Measurements from ENCODE around the gene SLU7. TPM values are rescaled to one million over a fixed set of nuclear protein-coding genes. Genes with fewer than 3 reads are reported as not detected.
A peak's percentile ranks its signal among the peaks of the same experiment; 100 is the strongest.

SLU7 gene
- total RNA-seq, 1 donor from 2014 or later = 20.1 TPM

- ATAC-seq (peak; percentile 52), DNase-seq (ENCODE audit: low spot score) (no peak)
Observed at GRCh38 chr5:160369990-160370712, 48.7 kb downstream of the SLU7 start, which contains the start of gene C1QTNF2. Gene C1QTNF2, minus strand, starts transcription at chr5:160370626. Its CDS starts 15,615 bp downstream, at chr5:160355011.

- ATAC-seq (no peak), DNase-seq (ENCODE audit: low spot score) (no peak)
Observed at GRCh38 chr5:160367885-160368284, 51.0 kb downstream of the SLU7 start.

- no peak for ATAC-seq
- no peak for DNase-seq (ENCODE audit: low spot score)
Observed at GRCh38 chr5:160367261-160367660, 51.6 kb downstream of the SLU7 start.

GRCh38 chr5:160366230-160366629 is 52.7 kb downstream of the SLU7 start:
- DNase-seq (ENCODE audit: low spot score) (no peak), ATAC-seq (no peak)

GRCh38 chr5:160363660-160364395 is 55.1 kb downstream of the SLU7 start:
- no peak for ATAC-seq
- no peak for DNase-seq (ENCODE audit: low spot score)

- no peak for DNase-seq (ENCODE audit: low spot score)
- no peak for ATAC-seq
Observed at GRCh38 chr5:160363211-160363610, 55.7 kb downstream of the SLU7 start.

GRCh38 chr5:160361624-160362228 is 57.2 kb downstream of the SLU7 start:
- ATAC-seq (no peak), DNase-seq (ENCODE audit: low spot score) (no peak)

- ATAC-seq = no peak
- DNase-seq (ENCODE audit: low spot score) = no peak
Observed at GRCh38 chr5:160360310-160360709, 58.6 kb downstream of the SLU7 start.

- DNase-seq (ENCODE audit: low spot score) = peak; percentile 22
- no peak for ATAC-seq
Observed at GRCh38 chr5:160359816-160360215, 59.1 kb downstream of the SLU7 start.

- DNase-seq (ENCODE audit: low spot score) = no peak
- ATAC-seq = no peak
Observed at GRCh38 chr5:160359242-160359641, 59.6 kb downstream of the SLU7 start.

- ATAC-seq = no peak
- DNase-seq (ENCODE audit: low spot score) = no peak
Observed at GRCh38 chr5:160357861-160358411, 60.9 kb downstream of the SLU7 start.

GRCh38 chr5:160357394-160357793 is 61.5 kb downstream of the SLU7 start:
- ATAC-seq = no peak

GRCh38 chr5:160356550-160357347 is 62.1 kb downstream of the SLU7 start:
- no peak for DNase-seq (ENCODE audit: low spot score)

More at GRCh38 chr5:160357394-160357793, 61.5 kb downstream of the SLU7 start:
- no peak for DNase-seq (ENCODE audit: low spot score)

GRCh38 chr5:160354666-160355065 is 64.2 kb downstream of the SLU7 start:
- ATAC-seq = no peak
- no peak for DNase-seq (ENCODE audit: low spot score)

More at GRCh38 chr5:160356550-160357347, 62.1 kb downstream of the SLU7 start:
- ATAC-seq = no peak

- ATAC-seq (no peak), DNase-seq (ENCODE audit: low spot score) (no peak)
Observed at GRCh38 chr5:160353379-160353778, 65.5 kb downstream of the SLU7 start.

- DNase-seq (ENCODE audit: low spot score) = no peak
- ATAC-seq = no peak
Observed at GRCh38 chr5:160352308-160352707, 66.6 kb downstream of the SLU7 start.
